Heart left ventricle (tissue), 13 donors: Measurements from ENCODE around the gene DCHS1.
"Not testable (repeated sequence)": the region's sequence is repeated elsewhere in the genome, so short reads cannot be mapped to it uniquely, and the experiment has no call there.

Experiments
- POLR2A ChIP-seq, 2 donors: fragments of 450-650 bp; IDR thresholded peaks; one replicate each; pipeline ENCODE4 v1.6.1; 2017; ENCODE audit warnings: antibody characterized with exemption in 2 of 2, mild to moderate bottlenecking in 2 of 2, moderate library complexity in 2 of 2
- TF ChIP-seq, protein P1 (sequence below), 12 donors: fragments of 200-600 bp; sonication (generic) in 4 of 12; IDR thresholded peaks; one replicate each; pipeline versions ENCODE4 v1.5.0 to v1.8.0; 2018 to 2022; ENCODE audit warnings: antibody characterized with exemption in 12 of 12, mild to moderate bottlenecking in 5 of 12
- donor health status: ischemic (EF 13 %, LVEDD 7.1; RV severe dilation, severe dysfunction).
- donor health status: DM: no; HTN: yes; CAD: no.
- donor health status: DM: no; HTN: no; CAD: no.
- donor health status: ischemic (EF 25% LVEDD 6.9; RV normal size, moderate dysfunction).
- donor health status: ischemic (EF 25% LVEDD 5.7; RV mildly dilated, moderate dysfunction).
- donor health status: ischemic (EF 35%, LVEDD 5.7; RV mildly dilated, moderate dysfunction).
- donor health status: nonischemic (EF 11% LVEDD 7.7; RV severe dilation, severe dysfunction).
- donor health status: DM: yes; HTN: yes; CAD: no.
- donor health status: PGD.
- donor health status: ischemic (EF 29% LVEDD 5.4; RV normal size, mild dysfunction).
- donor health status: nonischemic (EF 23%, LVEDD 6.1; RV moderate dilation, normal function).

GRCh38 chr11:6690431-6691132, 35.0 kb upstream of the DCHS1 start:
- TF ChIP-seq, protein P1, sequence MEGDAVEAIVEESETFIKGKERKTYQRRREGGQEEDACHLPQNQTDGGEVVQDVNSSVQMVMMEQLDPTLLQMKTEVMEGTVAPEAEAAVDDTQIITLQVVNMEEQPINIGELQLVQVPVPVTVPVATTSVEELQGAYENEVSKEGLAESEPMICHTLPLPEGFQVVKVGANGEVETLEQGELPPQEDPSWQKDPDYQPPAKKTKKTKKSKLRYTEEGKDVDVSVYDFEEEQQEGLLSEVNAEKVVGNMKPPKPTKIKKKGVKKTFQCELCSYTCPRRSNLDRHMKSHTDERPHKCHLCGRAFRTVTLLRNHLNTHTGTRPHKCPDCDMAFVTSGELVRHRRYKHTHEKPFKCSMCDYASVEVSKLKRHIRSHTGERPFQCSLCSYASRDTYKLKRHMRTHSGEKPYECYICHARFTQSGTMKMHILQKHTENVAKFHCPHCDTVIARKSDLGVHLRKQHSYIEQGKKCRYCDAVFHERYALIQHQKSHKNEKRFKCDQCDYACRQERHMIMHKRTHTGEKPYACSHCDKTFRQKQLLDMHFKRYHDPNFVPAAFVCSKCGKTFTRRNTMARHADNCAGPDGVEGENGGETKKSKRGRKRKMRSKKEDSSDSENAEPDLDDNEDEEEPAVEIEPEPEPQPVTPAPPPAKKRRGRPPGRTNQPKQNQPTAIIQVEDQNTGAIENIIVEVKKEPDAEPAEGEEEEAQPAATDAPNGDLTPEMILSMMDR (IDR thresholded peaks at IDR 0.05): not testable (repeated sequence)
- not testable (repeated sequence) for TF ChIP-seq POLR2A (IDR thresholded peaks at IDR 0.05)
